ENCODE measurements around the gene RRP9. TPM values are rescaled to one million over a fixed set of nuclear protein-coding genes. Genes with fewer than 3 reads are reported as not detected.

RRP9 gene
- total RNA-seq, 1 donor from 2014 or later = 14.6 TPM

DNA sequence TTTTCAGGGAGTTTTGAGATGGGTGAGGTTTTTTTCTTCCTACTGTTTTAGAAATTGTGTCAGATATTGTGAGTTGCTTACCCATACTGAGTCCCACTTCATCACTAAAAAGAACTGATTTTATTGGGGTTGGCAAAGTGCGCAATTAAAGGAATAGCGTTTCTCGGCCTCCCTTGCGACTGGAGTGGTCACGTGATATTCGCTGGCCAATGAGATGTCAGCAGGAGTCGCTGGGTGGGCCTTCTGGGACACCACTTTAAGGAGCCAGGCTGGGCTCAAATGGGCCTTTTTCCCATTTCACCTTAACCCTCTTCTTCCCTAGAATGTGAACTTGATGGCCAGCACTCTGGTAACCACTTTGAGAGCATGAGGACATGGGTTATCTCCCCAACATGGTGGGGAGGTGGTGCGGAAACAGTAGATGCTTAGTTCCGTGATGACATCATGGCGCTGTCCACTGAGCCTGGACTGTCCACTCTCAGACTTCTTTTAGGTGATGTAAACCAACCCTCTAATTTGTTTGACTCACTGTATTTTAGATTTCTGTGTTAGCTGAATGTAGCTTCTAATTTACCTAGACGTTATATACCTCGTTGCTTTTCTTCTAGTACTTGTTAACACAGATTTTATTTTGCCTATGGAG is 53.1 kb downstream of the RRP9 start:
- no peaks in the 10 kb centered on the region for H3K36me3 ChIP-seq (ENCODE audit: control insufficient read depth in 3 of 3, insufficient read depth in 3 of 3, low read length in 3 of 3)
- no peaks in the 10 kb centered on the region for H3K9me3 ChIP-seq (ENCODE audit: control insufficient read depth in 3 of 3, low read length in 3 of 3)

DNA sequence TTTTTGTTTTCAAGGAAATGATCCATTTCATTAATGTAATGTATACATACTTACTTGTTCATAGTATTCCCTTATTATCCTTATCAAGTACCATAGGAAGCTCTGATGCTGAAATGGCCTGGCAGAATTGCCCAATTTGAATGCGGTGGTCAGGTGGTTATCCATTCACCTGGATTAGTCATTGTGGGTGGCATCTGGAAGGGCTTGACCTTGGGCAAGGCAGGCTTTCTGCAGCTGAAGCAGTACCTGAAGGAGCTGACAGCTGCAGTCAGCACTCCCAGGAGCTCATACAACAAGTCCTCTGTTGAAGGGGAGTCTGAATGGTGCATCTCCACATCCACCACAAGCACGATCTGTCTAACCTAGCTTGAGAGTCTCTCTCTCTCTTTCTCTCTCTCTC is 54.1 kb downstream of the RRP9 start:
- Histone ChIP-seq H3K36me3 (ENCODE audit: control insufficient read depth in 3 of 3, insufficient read depth in 3 of 3, low read length in 3 of 3) (no peaks in the 10 kb centered on the region), H3K9me3 (ENCODE audit: control insufficient read depth in 3 of 3, low read length in 3 of 3) (no peaks in the 10 kb centered on the region), H3K27me3 (ENCODE audit: control insufficient read depth in 3 of 3, insufficient read depth in 3 of 3, low read length in 3 of 3) (peaks cover 0 to 4% (median 0%) of the 10 kb centered on the region in 3 donors), H3K4me1 (ENCODE audit: control insufficient read depth in 3 of 3, insufficient read depth in 3 of 3, low read length in 3 of 3) (no peaks in the 10 kb centered on the region), H3K9ac (ENCODE audit: low read depth in 1 of 3, low read length in 3 of 3) (no peak overlapping the region), H3K4me3 (ENCODE audit: low read length in 3 of 3) (no peak overlapping the region), H3K27ac (ENCODE audit: low read depth, low read length) (no peak overlapping the region)

More for the DNA sequence above, 53.1 kb downstream of the RRP9 start:
- Histone ChIP-seq H3K27ac (ENCODE audit: low read depth, low read length) (no peak overlapping the region), H3K27me3 (ENCODE audit: control insufficient read depth in 3 of 3, insufficient read depth in 3 of 3, low read length in 3 of 3) (peaks cover 4% of the 10 kb centered on the region in 3 donors), H3K9ac (ENCODE audit: low read depth in 1 of 3, low read length in 3 of 3) (no peak overlapping the region), H3K4me3 (ENCODE audit: low read length in 3 of 3) (no peak overlapping the region), H3K4me1 (ENCODE audit: control insufficient read depth in 3 of 3, insufficient read depth in 3 of 3, low read length in 3 of 3) (no peaks in the 10 kb centered on the region)

DNA sequence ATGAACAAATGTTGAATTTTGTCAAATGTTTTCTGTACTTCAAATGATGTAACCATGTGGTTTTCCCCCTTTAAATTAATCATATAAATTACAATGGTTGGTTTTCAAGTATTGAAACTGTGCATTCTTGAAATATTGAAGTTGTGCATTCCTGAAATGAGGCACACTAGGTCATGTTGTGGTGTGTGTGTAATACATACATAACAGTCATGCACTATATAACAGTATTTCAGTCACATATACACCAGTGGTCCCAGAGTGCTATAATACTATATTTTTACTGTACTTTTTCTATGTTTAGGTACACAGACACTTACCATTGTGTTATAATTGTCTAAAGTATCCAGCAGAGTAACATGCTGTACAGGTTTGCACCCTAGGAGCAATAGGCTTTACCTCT is 55.3 kb downstream of the RRP9 start:
- H3K27ac ChIP-seq (ENCODE audit: low read depth, low read length) = no peak overlapping the region
- no peaks in the 10 kb centered on the region for H3K36me3 ChIP-seq (ENCODE audit: control insufficient read depth in 3 of 3, insufficient read depth in 3 of 3, low read length in 3 of 3)
- H3K9ac ChIP-seq (ENCODE audit: low read depth in 1 of 3, low read length in 3 of 3) = no peak overlapping the region
- peaks cover 0 to 4% (median 0%) of the 10 kb centered on the region in 3 donors for H3K27me3 ChIP-seq (ENCODE audit: control insufficient read depth in 3 of 3, insufficient read depth in 3 of 3, low read length in 3 of 3)
- H3K9me3 ChIP-seq (ENCODE audit: control insufficient read depth in 3 of 3, low read length in 3 of 3) = no peaks in the 10 kb centered on the region
- H3K4me1 ChIP-seq (ENCODE audit: control insufficient read depth in 3 of 3, insufficient read depth in 3 of 3, low read length in 3 of 3) = no peaks in the 10 kb centered on the region
- no peak overlapping the region for H3K4me3 ChIP-seq (ENCODE audit: low read length in 3 of 3)

Small RNAs within 50 kb of the gene (small RNA-seq; reads per million reads assigned to genes)
- not detected for gene AC115284.1

Other genes starting within 250 kb of the RRP9 start
- not detected for gene GRM2, start 234.8 kb downstream of the RRP9 start, total RNA-seq
- gene IQCF6, start 162.7 kb downstream of the RRP9 start, total RNA-seq = not detected
- not detected for gene IQCF2, start 80.3 kb downstream of the RRP9 start, total RNA-seq
- not detected for gene IQCF5, start 66.3 kb downstream of the RRP9 start, total RNA-seq
- not detected for gene IQCF1, start 38.6 kb downstream of the RRP9 start, total RNA-seq
- 6.3 TPM for gene PARP3, start 459 bp upstream of the RRP9 start, total RNA-seq
- 0.52 TPM for gene GPR62, start 13.5 kb upstream of the RRP9 start, total RNA-seq
- gene PCBP4, start 25.6 kb upstream of the RRP9 start, total RNA-seq = 33.4 TPM
- gene ABHD14B, start 32.1 kb upstream of the RRP9 start, total RNA-seq = 7.8 TPM
- gene ABHD14A, start 33.2 kb upstream of the RRP9 start, total RNA-seq = 8.9 TPM
- gene ACY1, start 41.6 kb upstream of the RRP9 start, total RNA-seq = 14.6 TPM
- 1,532 TPM for gene RPL29, start 54.0 kb upstream of the RRP9 start, total RNA-seq
- 5.2 TPM for gene DUSP7, start 114.7 kb upstream of the RRP9 start, total RNA-seq
- 2.6 TPM for gene POC1A, start 212.5 kb upstream of the RRP9 start, total RNA-seq